HG03175 (cell line): ENCODE measurements around the gene CD276.

Experiments
- ATAC-seq: cut with Tn5 transposase; IDR thresholded peaks from one replicate; pipeline ENCODE4 v1.9.1; 2021; ENCODE audit warnings: mild to moderate bottlenecking, moderate library complexity; ENCODE audit not compliant: unreplicated experiment

The CD276 gene

DNA sequence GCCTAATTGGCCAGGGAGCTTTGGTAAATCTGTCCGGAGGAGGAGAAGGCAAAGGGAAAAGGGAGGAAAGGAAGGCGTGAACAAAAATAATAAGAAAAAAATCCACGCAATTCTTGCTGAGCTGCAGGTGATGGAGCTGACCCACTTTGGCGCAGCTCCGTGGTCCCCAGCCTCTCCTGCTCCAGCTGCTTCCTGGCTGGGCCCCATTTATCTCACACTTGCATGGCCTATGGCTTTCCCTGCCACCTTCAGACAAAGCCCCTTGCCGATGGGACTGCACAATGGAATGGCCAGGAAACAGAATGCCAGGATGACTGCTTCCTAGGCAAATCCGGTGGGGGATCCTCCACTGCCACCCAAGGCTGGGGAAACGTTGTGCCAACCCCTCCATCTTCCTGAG, 62.1 kb downstream of the CD276 start:
- ATAC-seq: no peak

DNA sequence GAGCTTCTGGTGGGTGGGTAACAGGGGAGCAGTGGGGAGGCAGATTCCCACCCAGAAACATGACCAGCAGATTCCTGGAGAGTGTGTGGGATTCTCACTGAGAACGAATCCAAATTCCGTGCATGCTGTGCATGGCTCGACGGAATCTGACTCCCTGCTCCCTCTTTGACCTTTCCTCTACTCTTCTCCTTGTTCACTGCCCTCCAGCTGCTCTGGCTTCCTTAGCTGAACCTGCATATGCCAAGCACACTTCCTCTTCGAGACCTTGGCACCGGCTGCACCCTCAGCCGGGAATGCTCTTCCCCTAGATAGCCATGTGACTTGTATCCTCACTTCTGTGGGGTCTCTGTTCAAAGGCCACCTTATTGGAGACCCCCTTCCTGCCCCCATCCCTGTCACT, 62.7 kb downstream of the CD276 start:
- no peak for ATAC-seq

DNA sequence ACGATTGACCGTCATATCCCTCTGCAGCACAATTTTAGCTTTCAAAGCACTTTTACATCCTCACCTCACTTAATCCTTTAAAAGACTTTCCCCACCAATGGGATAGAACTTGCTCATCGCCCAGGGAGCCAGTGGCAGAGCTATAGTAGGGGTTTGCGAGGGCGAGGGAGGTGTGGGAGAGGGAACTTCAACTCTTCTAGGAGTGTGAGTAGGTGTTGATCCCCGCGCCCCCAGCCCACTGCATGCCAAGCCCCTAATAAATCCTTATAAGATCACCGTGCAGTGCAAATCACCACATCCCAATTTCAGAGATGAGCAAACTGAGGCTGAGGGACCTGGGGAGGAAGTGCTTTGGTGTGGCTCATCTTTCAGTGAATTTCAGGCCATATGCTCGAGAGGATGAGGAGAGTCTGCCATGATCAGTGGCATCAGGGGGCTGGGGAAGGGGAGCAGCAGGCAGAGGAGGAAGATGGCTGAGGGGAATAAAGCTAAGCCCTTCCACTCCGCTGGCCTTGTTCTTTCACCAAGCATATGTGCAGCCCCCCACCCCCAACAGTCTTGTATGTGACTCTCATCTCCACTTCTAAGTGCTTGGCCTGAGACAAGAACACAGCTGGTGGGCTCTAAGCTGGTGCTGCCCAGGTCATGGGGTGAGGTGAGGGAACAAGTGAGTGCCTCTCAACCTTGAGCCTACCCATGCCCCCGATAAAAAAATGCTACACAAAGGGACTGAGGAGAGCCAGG, 63.8 kb downstream of the CD276 start:
- ATAC-seq: no peak

DNA sequence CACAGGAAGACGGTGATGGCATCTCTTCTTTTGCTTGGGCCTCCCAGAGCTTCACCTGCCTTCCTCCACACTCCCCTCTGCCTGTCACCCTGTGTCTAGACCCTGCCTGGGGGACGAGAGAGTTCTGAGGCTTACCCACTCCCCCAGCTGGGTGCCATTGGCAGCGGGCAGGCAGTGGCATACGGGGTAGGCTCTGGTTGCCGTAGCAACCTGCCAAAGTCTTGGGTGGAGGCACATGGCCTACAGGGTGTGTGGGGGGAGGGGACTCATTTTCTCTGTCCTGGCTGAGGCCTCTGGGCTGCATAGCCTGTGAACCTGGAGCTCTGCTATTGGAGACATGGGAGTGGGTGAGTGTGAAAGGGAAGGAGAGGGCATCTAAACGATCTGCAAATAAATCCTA, 64.5 kb downstream of the CD276 start:
- ATAC-seq: no peak

DNA sequence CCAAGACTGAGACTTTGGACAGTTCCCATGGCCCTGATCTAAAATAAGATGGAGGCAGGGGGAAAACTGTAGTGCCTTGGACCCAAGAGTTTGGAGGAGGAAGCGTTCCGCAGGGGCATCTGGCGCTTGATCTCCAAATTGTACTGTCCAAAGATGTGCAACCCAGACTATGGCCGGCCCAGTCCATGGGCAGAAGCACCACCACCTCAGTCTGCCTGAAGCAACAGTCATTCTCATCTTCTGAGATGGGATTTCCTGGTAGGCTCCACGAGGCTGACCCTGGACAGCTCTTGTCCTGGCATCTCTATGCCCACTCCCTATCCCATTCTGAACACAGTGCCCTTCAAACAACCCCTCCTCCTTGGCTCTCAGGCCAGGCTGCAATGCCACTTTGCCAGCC, 65.3 kb downstream of the CD276 start:
- no peak for ATAC-seq

DNA sequence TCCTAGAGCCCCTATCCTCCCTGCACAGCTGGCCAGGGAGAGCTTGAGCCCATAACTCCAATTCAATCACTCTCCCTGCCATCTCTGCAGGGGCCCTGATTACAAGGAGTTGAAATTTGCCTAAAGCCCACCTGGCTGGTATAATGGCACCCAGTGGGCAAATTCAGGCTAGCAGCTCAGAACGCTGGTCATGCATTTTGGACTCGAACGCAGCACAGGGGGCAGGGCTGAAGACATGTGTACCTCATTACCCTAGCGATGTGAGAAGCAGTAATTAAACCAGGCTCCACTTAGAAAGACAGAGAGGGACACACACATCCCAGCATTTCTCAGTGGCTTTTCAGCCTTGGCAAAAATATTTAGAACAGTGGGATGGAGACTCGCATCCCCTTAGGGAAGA, 65.8 kb downstream of the CD276 start:
- no peak for ATAC-seq

DNA sequence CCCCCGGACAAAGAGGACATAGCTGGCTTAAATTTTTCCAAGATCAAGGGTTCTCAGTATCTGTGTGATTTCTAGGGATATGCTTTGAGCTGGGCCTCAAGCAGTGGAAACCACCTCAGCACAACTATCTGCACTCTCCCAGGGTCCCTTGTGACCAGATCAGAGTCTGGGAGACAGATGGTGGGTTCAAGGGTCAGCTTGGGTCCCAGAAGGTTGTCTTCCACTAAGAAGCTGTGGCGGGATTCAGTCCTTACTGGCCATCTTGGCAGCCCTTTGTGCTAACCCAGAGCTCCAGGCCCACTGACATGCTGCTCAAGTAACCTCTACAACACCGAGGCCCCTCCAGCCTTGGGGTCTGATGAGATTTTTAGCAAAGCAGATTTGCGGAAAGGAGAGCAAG, 66.3 kb downstream of the CD276 start:
- no peak for ATAC-seq

DNA sequence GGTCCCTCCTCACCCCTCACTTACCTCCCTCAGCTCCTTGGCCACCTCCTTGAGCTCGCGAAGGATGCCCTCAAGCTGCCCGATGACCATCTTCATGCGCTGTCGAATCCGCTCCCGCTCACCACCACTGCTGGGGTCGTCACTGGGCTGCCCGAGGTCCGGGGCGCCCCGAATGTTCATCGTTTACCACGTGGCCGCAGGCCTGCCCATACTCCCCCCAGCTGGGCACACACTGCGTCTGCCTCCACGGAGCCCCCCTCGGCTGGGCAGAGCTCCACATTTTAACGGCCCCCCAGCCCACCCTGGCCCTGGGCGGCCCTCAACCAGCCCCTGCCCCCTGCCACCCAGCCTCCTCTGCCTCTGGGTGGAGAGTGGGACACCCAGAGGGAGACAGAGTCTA, 66.8 kb downstream of the CD276 start:
- ATAC-seq: no peak

DNA sequence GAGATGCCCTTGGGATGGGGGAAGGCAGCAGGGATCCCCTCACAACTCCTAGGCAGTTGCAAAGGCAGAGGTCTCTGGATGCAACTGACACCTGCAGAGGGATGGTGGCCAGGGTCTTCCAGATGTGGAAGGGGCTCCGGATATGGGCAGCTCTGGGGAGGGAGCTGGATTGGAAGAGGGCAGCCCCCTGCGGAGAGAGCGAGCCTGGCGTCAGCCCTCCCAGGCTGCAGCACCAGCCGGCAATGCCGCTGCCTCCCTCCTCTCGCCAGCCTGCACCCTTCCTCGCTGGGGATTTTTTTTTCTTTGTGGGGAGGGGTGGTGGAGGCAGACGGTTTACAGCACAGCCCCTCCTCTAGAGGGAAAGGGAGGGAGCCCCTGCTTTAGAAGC, 67.3 kb downstream of the CD276 start:
- no peak for ATAC-seq

DNA sequence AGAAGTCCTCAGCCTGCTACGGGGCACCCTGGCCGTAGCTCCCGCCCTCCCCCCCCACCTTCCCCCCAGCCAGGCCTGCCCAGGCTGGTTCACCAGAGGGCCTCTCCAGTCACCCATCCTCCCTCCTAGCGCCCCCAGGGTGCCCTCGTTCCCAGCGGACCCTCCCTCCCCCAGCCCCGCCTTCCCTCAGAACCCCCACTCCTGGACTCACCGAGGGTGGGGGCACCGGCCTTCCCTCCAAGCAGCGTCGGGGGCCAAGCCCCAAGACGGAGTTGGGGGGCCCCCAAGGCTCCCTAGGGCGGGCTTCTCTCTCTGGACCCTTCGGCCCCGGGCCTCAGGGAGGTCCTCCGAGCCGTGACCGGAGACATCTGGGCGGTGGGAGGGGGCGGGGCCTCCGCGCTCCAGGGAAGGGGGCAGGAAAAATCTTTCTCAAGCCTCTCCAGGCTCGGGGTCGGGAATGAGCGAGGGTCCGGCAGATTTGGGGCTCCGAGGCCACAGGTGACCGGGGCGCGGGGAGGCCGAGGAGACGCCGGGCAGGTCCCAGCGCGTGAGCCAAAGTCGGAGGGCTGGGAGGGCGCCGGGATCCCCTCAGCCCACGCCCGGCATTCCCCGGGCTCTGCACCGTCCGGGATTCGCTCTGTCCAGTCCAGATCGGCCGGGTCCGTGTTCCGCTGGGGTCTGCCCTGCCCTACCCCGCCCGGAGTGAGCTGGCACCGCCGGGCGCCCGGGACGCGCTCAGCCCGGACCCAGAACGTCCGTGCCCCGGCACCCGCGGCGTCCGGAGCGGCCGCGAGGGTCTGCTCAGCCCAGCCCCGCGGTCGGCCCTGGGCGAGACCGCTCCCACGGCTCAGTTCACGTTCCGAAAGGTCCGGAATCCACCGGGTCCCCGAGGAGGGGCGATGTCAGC, 68.0 kb downstream of the CD276 start:
- ATAC-seq: no peak

DNA sequence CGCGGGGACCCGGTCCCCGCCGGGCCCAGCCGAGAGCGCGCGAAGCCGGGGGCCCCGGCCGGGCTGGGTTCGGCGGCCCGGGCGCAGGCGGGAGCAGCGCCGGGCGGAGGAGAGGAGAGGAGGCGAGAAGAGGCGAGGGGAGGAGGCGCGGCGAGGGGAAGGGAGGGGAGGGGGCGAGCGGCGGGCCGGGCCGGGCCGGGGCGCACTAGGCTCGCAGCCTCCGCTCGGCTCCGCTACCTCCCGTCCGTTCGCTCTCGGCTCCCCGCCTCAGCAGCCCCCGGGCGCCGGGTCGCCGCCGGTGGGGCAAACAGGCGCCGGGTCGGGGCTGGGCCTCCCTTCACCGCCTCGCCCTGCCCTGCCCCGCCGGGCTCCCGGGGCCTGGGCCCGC, 68.6 kb downstream of the CD276 start:
- no peak for ATAC-seq

DNA sequence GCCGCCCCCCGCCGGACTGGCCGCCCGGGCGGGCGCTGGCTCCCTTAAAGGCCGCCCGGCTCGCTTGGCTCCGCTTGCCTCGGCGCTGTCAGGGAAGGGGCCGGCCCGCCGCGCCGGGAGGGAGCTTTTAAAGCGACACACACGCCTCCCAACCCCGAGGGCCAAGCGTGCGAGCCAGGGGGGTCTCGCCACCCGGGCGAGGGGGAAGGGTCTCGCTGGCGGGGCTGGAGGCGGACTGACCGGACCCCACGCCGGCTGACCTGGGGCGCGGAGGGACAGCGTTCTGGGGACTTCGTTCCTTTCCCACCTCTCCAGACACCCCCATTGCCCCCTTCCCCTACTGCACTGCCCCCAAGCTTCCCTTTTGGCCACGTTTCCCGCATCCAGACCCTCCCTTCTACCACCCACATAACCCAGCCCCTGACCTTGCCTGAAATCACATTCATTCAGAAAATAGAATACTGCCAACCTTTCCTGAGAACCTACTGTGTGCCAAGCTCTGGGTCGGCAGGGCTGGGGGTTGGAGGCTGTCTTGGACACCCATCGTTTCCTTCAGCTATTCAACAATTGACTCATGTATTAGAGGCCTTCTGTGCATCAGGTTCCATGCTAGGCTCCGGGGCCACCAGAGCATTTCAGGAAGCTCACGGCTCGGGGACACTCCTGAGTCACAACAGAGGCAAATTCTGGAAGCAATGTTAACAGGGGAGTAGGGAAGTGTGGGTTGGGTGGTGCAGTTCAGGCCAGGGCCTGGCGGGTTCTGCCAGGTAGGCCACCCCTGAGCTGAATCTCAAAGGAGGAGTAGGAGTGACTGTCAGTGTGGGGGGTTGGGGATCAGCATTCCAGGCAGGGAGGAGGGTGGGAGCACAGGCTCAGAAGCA, 69.3 kb downstream of the CD276 start, which contains the start of gene INSYN1:
TSS of gene INSYN1 (minus strand) at position 102 of the 881 bp plus-strand sequence. CDS start 2,221 bp downstream, outside the sequence.
- ATAC-seq: no peak

DNA sequence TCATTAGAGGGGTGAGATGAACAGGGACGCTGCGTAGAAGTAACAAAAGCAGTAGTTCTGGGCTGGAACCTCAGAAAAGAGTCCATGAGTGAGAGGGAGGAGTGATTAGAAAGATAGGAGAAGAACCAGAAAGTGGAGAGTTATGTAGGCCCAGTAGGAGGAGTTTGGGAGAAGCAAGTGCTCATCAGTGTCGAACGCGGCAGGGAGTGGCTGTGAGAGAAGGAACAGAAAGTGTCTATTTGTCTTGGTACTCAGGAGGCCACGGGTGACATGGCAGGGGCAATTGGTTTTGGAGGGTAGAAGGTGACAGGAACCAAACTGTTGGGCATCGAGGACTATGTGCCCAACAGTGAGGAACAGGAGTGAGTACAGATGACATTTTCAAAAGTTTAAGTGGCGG, 70.3 kb downstream of the CD276 start:
- ATAC-seq: no peak

DNA sequence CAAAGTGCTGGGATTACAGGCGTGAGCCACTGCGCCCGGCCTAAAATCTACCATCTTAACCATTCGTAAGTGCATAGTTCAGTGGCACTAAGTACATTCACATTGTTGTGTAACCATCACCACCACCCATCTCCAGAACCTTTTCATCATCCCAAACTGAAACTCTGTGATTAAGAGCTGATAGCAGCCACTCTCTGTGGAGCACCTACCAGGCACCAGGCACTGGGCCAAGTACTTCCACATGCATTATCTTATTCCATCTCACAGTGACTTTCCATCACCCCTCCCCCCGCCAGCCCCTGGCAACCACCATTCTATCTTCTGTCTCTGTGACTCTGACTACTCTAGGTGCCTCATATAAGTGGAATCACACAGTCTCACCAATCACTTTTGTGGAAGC, 71.3 kb downstream of the CD276 start:
- no peak for ATAC-seq

DNA sequence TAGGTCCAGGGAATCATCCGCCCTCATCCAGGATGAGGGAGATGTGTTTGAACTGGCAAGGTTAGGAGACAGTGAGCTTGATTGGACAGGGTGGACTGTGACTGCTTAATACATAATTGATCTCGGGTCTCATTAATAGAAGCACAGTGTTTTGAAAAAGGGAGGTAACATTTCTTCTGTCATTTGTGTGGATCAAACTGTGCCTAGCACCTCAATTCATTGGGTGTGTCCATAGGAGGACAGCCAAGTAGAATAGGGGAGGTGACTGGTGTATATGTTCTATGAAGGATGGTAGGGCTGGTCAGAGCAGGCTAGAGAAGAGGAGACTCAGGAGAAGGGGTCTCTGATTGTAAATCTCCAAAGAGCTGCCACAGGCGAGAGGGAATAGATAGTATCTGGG, 71.8 kb downstream of the CD276 start:
- no peak for ATAC-seq

DNA sequence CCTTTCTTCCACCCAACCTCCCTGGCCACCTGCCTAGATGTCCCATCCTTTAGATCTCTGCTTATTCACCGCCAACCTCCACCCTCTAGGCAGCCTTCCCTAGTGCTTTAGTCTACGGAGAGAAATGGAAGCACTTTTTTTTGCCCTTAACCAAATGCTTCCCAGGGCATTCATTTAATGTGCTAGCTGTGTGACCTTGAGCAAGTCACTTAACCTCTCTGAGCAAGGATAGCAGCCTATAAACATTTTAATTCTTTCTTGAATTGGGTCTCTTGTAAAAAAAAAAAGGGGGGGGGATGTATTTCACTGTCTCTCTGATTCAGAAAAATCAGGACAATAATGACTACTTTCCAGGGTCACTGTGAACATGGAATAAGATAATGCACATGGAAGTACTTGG, 72.2 kb downstream of the CD276 start:
- ATAC-seq: no peak

DNA sequence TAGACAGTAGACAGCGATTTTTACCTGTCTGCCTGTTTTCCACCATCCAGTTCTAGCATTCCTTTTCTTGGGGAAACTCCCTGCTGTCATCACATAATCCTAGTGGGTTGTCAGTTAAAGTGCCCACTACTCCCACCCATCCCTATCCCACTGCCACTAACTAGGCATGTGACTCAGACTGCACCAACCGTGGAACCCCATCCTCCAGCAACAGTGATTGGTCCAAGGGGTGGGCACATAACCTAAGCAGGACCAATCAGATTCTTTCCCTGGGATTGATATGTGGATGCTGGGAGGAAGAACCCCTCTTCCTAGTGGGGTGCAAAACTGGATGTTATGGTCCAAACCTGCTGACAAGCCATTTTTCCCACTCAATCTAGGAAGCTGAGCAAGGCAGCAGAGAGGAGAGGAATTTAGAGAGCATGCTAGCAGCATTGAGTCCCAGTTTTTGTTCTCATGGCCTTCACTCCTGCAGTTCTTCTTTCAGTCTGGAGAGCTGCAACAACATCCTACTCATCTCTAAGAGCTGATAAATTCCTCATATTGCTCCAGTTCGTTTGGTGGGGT, 72.8 kb downstream of the CD276 start:
- ATAC-seq: no peak

DNA sequence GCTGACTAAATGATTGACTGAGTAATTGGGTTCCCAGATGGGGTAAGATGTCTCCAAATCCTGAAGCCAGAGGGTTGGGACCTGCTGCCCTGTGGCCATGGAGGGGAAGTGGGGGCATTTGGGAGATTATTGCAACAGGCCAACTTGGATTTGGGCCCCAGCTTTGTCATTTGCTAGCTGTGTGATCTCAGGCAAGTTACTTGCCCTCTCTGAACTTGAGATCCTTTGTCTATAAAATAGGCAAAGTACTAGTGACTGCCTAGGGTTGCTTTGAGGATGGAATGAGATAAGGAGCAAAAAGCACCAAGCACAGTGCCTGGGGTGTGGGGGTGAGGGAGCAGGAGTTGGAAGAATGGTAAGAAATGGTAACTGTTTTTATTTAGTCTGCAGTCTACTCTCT, 73.4 kb downstream of the CD276 start:
- no peak for ATAC-seq

DNA sequence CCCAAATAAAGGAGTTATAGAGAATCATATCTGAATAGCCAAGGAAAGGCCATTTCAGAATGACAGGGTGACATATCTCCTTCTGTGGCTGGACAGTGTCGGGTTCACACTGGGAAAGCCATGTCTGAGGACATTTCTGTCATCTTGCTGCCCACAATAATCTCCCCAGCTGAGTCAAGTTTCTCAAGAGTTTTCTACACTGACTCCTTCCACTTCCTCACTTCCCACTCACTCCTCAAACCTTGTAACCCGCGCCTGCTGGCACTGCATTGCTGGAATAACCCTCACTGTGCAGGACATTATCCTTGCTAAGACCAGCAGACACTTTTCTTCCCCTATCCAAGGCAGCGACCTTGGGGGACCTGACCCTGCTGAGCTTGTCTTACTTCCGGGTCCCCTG, 74.3 kb downstream of the CD276 start:
- no peak for ATAC-seq

DNA sequence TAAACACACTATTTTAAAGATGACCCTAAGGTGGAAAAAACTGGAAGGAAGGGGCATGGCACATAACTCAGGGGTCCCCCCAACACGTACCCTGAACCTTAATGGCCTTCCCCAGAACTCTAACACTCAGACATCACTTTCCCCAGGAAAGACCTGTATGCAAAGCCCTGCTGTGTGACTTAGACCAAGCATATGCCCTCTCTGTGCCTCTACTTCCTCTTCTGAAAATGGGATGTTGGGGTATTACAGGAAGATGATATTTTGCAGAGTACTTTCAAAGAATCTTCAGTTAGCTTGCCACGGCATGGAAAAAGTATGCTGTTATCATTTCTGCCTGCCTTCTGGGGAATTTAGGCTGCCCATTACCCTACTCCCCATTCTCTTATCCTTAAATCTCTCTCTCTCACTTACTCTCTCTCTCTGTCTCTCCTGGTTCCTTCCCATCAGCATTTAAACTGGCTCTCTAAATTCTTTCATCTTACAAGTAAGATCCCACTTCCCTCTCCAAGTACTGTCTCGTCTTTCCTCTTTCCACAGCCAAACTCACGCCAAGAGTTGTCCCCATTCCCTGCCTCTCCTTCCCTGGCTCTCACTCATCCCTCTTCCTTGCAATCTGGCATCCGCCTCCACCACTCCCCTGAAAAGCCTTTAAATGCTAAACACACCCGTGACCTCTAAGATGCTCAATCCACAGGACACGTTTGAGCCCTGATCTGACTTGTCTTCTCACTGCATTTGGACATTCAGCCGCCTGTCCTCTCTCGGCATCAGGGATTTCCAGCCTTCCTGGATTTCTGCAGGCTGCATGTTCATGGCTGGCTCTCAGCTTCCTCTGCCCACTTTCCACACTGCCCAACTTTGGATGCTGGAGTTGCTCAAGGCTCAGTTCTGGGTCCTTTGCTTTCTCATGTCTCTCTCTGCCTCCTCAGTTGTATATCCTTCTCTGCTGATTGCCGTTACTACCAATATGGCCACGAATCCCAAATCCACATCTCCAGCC, 76.4 kb downstream of the CD276 start:
- ATAC-seq: no peak
